Stimulated activated effector memory CD8-positive, alpha-beta T cell treated with anti-CD3 and anti-CD28 coated beads, Interleukin-12 subunit alpha, Interleukin-12 subunit beta, amount 100 ng/mL, for 72 hours (primary cell): ENCODE data around the gene LOXL4.

Experiments
- ATAC-seq: fragments of 150-1000 bp; cut with Tn5 transposase; 2 replicates; pipeline ENCODE4 v1.10.0; 2021
- DNase-seq, 2 donors: peaks; one replicate each; pipeline ENCODE4 v3.0.0; 2021 to 2022; ENCODE audit warnings: low spot score in 2 of 2
- H3K27ac Mint-ChIP-seq: one replicate; pipeline ENCODE4 v1.8.0; 2022; ENCODE audit warnings: mild to moderate bottlenecking, mixed read lengths
- H3K36me3 Mint-ChIP-seq: one replicate; pipeline ENCODE4 v1.8.0; 2022; ENCODE audit warnings: mild to moderate bottlenecking, mixed read lengths
- H3K4me1 Mint-ChIP-seq: one replicate; pipeline ENCODE4 v1.8.0; 2022; ENCODE audit warnings: mixed read lengths
- H3K4me3 Mint-ChIP-seq: one replicate; pipeline ENCODE4 v1.8.0; 2022; ENCODE audit warnings: mild to moderate bottlenecking, mixed read lengths
- H3K9me3 Mint-ChIP-seq: one replicate; pipeline ENCODE4 v1.8.0; 2022; ENCODE audit warnings: mixed read lengths

The LOXL4 gene

GRCh38 chr10:98273057-98273850 is 5.3 kb upstream of the LOXL4 start:
- H3K27ac Mint-ChIP-seq = no peak overlapping the region
- peaks cover 10% of the 10 kb centered on the region for H3K4me1 Mint-ChIP-seq
- H3K4me3 Mint-ChIP-seq = no peak overlapping the region
- H3K36me3 Mint-ChIP-seq = no peaks in the 10 kb centered on the region
- ATAC-seq (no peak), DNase-seq (no peak)
- peaks cover 3% of the 10 kb centered on the region for H3K9me3 Mint-ChIP-seq

- DNase-seq = no peak
- H3K4me3 Mint-ChIP-seq = no peak overlapping the region
- no peak overlapping the region for H3K27ac Mint-ChIP-seq
- peaks cover 13% of the 10 kb centered on the region for H3K4me1 Mint-ChIP-seq
- H3K9me3 Mint-ChIP-seq = peaks cover 3% of the 10 kb centered on the region
- H3K36me3 Mint-ChIP-seq = no peaks in the 10 kb centered on the region
- ATAC-seq = no peak
Observed at GRCh38 chr10:98272656-98273055, 4.7 kb upstream of the LOXL4 start.

GRCh38 chr10:98272245-98272644 is 4.3 kb upstream of the LOXL4 start:
- Mint-ChIP-seq H3K36me3 (no peaks in the 10 kb centered on the region), H3K27ac (no peak overlapping the region), H3K9me3 (peaks cover 3% of the 10 kb centered on the region), H3K4me1 (peaks cover 14% of the 10 kb centered on the region), H3K4me3 (no peak overlapping the region)
- no peak for DNase-seq
- ATAC-seq = no peak

GRCh38 chr10:98270786-98271185 is 2.8 kb upstream of the LOXL4 start:
- ATAC-seq = no peak
- Mint-ChIP-seq H3K27ac (no peak overlapping the region), H3K36me3 (no peaks in the 10 kb centered on the region), H3K9me3 (peaks cover 1% of the 10 kb centered on the region), H3K4me3 (no peak overlapping the region), H3K4me1 (peaks cover 14% of the 10 kb centered on the region)
- no peak for DNase-seq

GRCh38 chr10:98270073-98270740 is 2.2 kb upstream of the LOXL4 start:
- Mint-ChIP-seq H3K9me3 (no peaks in the 10 kb centered on the region), H3K36me3 (no peaks in the 10 kb centered on the region), H3K4me3 (no peak overlapping the region), H3K4me1 (peaks cover 12% of the 10 kb centered on the region), H3K27ac (no peak overlapping the region)
- DNase-seq = no peak
- no peak for ATAC-seq

GRCh38 chr10:98269435-98269912 is 1.5 kb upstream of the LOXL4 start:
- Mint-ChIP-seq H3K9me3 (no peaks in the 10 kb centered on the region), H3K27ac (no peak overlapping the region), H3K4me3 (peak overlapping the region; percentile 67), H3K36me3 (no peaks in the 10 kb centered on the region), H3K4me1 (peaks cover 12% of the 10 kb centered on the region)
- DNase-seq (no peak), ATAC-seq (no peak)

GRCh38 chr10:98268694-98269431 is 869 bp upstream of the LOXL4 start:
- ATAC-seq (peak; percentile 33), DNase-seq (no peak)
- Mint-ChIP-seq H3K4me1 (peaks cover 18% of the 10 kb centered on the region), H3K27ac (no peak overlapping the region), H3K4me3 (peak overlapping the region; percentile 67), H3K36me3 (no peaks in the 10 kb centered on the region), H3K9me3 (no peaks in the 10 kb centered on the region)

- ATAC-seq (no peak), DNase-seq (no peak)
- H3K9me3 Mint-ChIP-seq = no peaks in the 10 kb centered on the region
- no peak overlapping the region for H3K27ac Mint-ChIP-seq
- peaks cover 18% of the 10 kb centered on the region for H3K4me1 Mint-ChIP-seq
- peak overlapping the region; percentile 67 for H3K4me3 Mint-ChIP-seq
- no peaks in the 10 kb centered on the region for H3K36me3 Mint-ChIP-seq
Observed at GRCh38 chr10:98267069-98267893, 713 bp downstream of the LOXL4 start.

GRCh38 chr10:98266647-98267046 is 1.3 kb downstream of the LOXL4 start:
- Mint-ChIP-seq H3K36me3 (no peaks in the 10 kb centered on the region), H3K4me3 (peak overlapping the region; percentile 67), H3K27ac (no peak overlapping the region), H3K9me3 (no peaks in the 10 kb centered on the region), H3K4me1 (peaks cover 18% of the 10 kb centered on the region)
- DNase-seq (no peak), ATAC-seq (no peak)

GRCh38 chr10:98265403-98266378 is 2.3 kb downstream of the LOXL4 start:
- DNase-seq = no peak
- no peaks in the 10 kb centered on the region for H3K9me3 Mint-ChIP-seq
- H3K36me3 Mint-ChIP-seq = no peaks in the 10 kb centered on the region
- peaks cover 18% of the 10 kb centered on the region for H3K4me1 Mint-ChIP-seq
- H3K4me3 Mint-ChIP-seq = no peak overlapping the region
- H3K27ac Mint-ChIP-seq = peak overlapping the region; percentile 17
- no peak for ATAC-seq

GRCh38 chr10:98264378-98265065 is 3.5 kb downstream of the LOXL4 start:
- ATAC-seq = no peak
- no peak for DNase-seq
- Mint-ChIP-seq H3K4me1 (peaks cover 18% of the 10 kb centered on the region), H3K27ac (no peak overlapping the region), H3K4me3 (no peak overlapping the region), H3K36me3 (no peaks in the 10 kb centered on the region), H3K9me3 (no peaks in the 10 kb centered on the region)

- peaks cover 18% of the 10 kb centered on the region for H3K4me1 Mint-ChIP-seq
- ATAC-seq (no peak), DNase-seq (no peak)
- no peaks in the 10 kb centered on the region for H3K9me3 Mint-ChIP-seq
- H3K4me3 Mint-ChIP-seq = no peak overlapping the region
- H3K36me3 Mint-ChIP-seq = no peaks in the 10 kb centered on the region
- H3K27ac Mint-ChIP-seq = no peak overlapping the region
Observed at GRCh38 chr10:98263088-98263487, 4.9 kb downstream of the LOXL4 start.

- no peak for DNase-seq
- no peak overlapping the region for H3K27ac Mint-ChIP-seq
- no peaks in the 10 kb centered on the region for H3K36me3 Mint-ChIP-seq
- ATAC-seq = peak; percentile 43
- H3K9me3 Mint-ChIP-seq = no peaks in the 10 kb centered on the region
- no peak overlapping the region for H3K4me3 Mint-ChIP-seq
- peaks cover 14% of the 10 kb centered on the region for H3K4me1 Mint-ChIP-seq
Observed at GRCh38 chr10:98262571-98262970, 5.4 kb downstream of the LOXL4 start.
